GM23248 (cell line): ENCODE measurements around the gene PYDC1.

Experiments
- EZH2 ChIP-seq: fragments of 200-600 bp; sonication (generic); IDR thresholded peaks from 2 replicates; pipeline ENCODE4 v1.6.1; 2018; ENCODE audit warnings: antibody characterized with exemption, mild to moderate bottlenecking; ENCODE audit not compliant: insufficient read depth, poor library complexity, severe bottlenecking
- EZH2phosphoT487 ChIP-seq: fragments of 200-600 bp; sonication (generic); IDR thresholded peaks from 2 replicates; pipeline ENCODE4 v1.6.1; 2018; ENCODE audit warnings: antibody characterized with exemption, moderate library complexity, mild to moderate bottlenecking, low read depth; ENCODE audit not compliant: insufficient read depth

DNA sequence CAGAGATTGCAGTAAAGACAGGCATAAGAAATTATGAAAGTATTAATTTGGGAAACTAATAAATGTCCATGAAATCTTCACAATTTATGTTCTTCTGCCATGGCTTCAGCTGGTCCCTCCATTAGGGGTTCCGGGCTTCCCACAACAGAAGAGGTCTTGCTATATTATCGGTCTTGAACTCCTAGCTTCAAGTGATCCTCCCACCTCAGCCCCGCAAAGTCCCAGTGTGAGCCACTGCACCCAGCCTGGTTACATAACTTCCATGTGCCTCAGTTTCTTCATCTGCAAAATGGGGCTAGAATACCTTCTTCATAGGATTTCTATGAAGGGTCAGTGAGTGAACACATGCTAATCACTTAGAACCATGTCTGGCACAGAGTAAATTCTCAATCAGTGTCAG, 29.4 kb upstream of the PYDC1 start:
- TF ChIP-seq EZH2phosphoT487 = no peak
- no peak for TF ChIP-seq EZH2
